HFFc6 (cell line): ENCODE measurements around the gene FOXB1. TPM values are rescaled to one million over a fixed set of nuclear protein-coding genes. Genes with fewer than 3 reads are reported as not detected.

Experiments used
- DNase-seq: peaks from one replicate; pipeline ENCODE4 v3.0.0-alpha.2; 2018
- H3K27ac Mint-ChIP-seq: 2 replicates; pipeline ENCODE4 v1.8.0; 2020; ENCODE audit warnings: mild to moderate bottlenecking, mixed read lengths
- H3K27me3 Mint-ChIP-seq: 2 replicates; pipeline ENCODE4 v1.8.0; 2021; ENCODE audit warnings: mild to moderate bottlenecking, moderate library complexity, mixed read lengths; ENCODE audit not compliant: insufficient read depth
- H3K36me3 Mint-ChIP-seq: 2 replicates; pipeline ENCODE4 v1.8.0; 2021; ENCODE audit warnings: low read depth, mixed read lengths
- H3K4me1 Mint-ChIP-seq: 2 replicates; pipeline ENCODE4 v1.8.0; 2020; ENCODE audit warnings: low read depth, mixed read lengths
- H3K4me3 Mint-ChIP-seq: 2 replicates; pipeline ENCODE4 v1.8.0; 2020; ENCODE audit warnings: mild to moderate bottlenecking, moderate library complexity, mixed read lengths
- H3K9me3 Mint-ChIP-seq: 2 replicates; pipeline ENCODE4 v1.8.0; 2020; ENCODE audit warnings: mild to moderate bottlenecking, mixed read lengths
- CTCF ChIP-seq: fragments of 200-600 bp; sonication (generic); IDR thresholded peaks from 2 replicates; pipeline ENCODE4 v1.5.0; 2021; ENCODE audit warnings: antibody characterized with exemption, mild to moderate bottlenecking
- total RNA-seq, 6 experiments: library from RNA; stranded (reverse); fragmentation: NEBNext Ultra II Directional; extraction: Animal tissue kit (Norgen Biotek cat#: 25700); gene quantifications; 2 replicates in 1 of 6; 3 replicates in 5 of 6; pipeline ENCODE4 v1.2.3, GENCODE V29; 2021

FOXB1 gene
- total RNA-seq, 6 experiments from 2014 or later: not detected

- Mint-ChIP-seq H3K4me1 (peaks cover 14% of the 10 kb centered on the region), H3K27ac (no peak overlapping the region), H3K36me3 (0 out of 2 replicates have a peak, but pooled peaks cover 6% of the 10 kb centered on the region), H3K27me3 (peaks cover 67% of the 10 kb centered on the region), H3K9me3 (no peaks in the 10 kb centered on the region), H3K4me3 (no peak overlapping the region)
- no peak for TF ChIP-seq CTCF
- no peak for DNase-seq
Observed at GRCh38 chr15:60002528-60003218, 1.4 kb upstream of the FOXB1 start.

- H3K27me3 Mint-ChIP-seq: peaks cover 61% of the 10 kb centered on the region
- no peak overlapping the region for H3K27ac Mint-ChIP-seq
Observed at GRCh38 chr15:60003243-60004008, 685 bp upstream of the FOXB1 start.

GRCh38 chr15:60004846-60005351 lies 788 bp downstream of the FOXB1 start:
- Mint-ChIP-seq H3K4me3 (no peak overlapping the region), H3K27ac (no peak overlapping the region), H3K9me3 (no peaks in the 10 kb centered on the region), H3K27me3 (peaks cover 64% of the 10 kb centered on the region), H3K36me3 (0 out of 2 replicates have a peak, but pooled peaks cover 6% of the 10 kb centered on the region), H3K4me1 (peaks cover 14% of the 10 kb centered on the region)
- TF ChIP-seq CTCF: no peak
- DNase-seq: no peak

More at GRCh38 chr15:60003243-60004008, 685 bp upstream of the FOXB1 start:
- 0 out of 2 replicates have a peak, but pooled peaks cover 6% of the 10 kb centered on the region for H3K36me3 Mint-ChIP-seq
- no peak for TF ChIP-seq CTCF
- no peak for DNase-seq
- H3K9me3 Mint-ChIP-seq: no peaks in the 10 kb centered on the region
- no peak overlapping the region for H3K4me3 Mint-ChIP-seq
- H3K4me1 Mint-ChIP-seq: peaks cover 14% of the 10 kb centered on the region

GRCh38 chr15:60005352-60006202 lies 1.5 kb downstream of the FOXB1 start:
- Mint-ChIP-seq H3K27me3 (peaks cover 64% of the 10 kb centered on the region), H3K27ac (no peak overlapping the region), H3K4me1 (peaks cover 14% of the 10 kb centered on the region), H3K36me3 (0 out of 2 replicates have a peak, but pooled peaks cover 6% of the 10 kb centered on the region), H3K4me3 (peak overlapping the region; percentile 84), H3K9me3 (no peaks in the 10 kb centered on the region)
- no peak for TF ChIP-seq CTCF
- no peak for DNase-seq

- Mint-ChIP-seq H3K4me3 (peak overlapping the region; percentile 84), H3K27me3 (peaks cover 61% of the 10 kb centered on the region), H3K36me3 (0 out of 2 replicates have a peak, but pooled peaks cover 6% of the 10 kb centered on the region), H3K27ac (no peak overlapping the region), H3K4me1 (peaks cover 14% of the 10 kb centered on the region), H3K9me3 (no peaks in the 10 kb centered on the region)
- DNase-seq: no peak
- no peak for TF ChIP-seq CTCF
Observed at GRCh38 chr15:60006203-60006862, 2.2 kb downstream of the FOXB1 start.
